ENCODE results near the gene MAP4K4. TPM values are rescaled to one million over a fixed set of nuclear protein-coding genes. Genes with fewer than 3 reads are reported as not detected.

The MAP4K4 gene
- total and polyA plus RNA-seq, 2 experiments from 2014 or later: 61.6 to 131 TPM

GRCh38 chr2:101850991-101851390 is 153.5 kb downstream of the MAP4K4 start:
- DNase-seq (ENCODE audit: low read depth in 1 of 2, low spot score in 1 of 2): no peak
- Histone ChIP-seq H3K9me3 (ENCODE audit: low read depth) (no peaks in the 10 kb centered on the region), H3K4me1 (ENCODE audit: low read depth) (no peaks in the 10 kb centered on the region), H3K4me3 (no peak overlapping the region), H3K36me3 (peaks cover 18% of the 10 kb centered on the region), H3K27ac (no peak overlapping the region), H3K27me3 (no peaks in the 10 kb centered on the region)
- no peak for TF ChIP-seq CTCF (IDR thresholded peaks at IDR 0.05; ENCODE audit: low read depth, low read length)

- Histone ChIP-seq H3K4me1 (ENCODE audit: low read depth) (no peaks in the 10 kb centered on the region), H3K9me3 (ENCODE audit: low read depth) (no peaks in the 10 kb centered on the region), H3K4me3 (no peak overlapping the region), H3K27me3 (no peaks in the 10 kb centered on the region), H3K36me3 (peaks cover 8% of the 10 kb centered on the region), H3K27ac (no peak overlapping the region)
- no peak for TF ChIP-seq CTCF (IDR thresholded peaks at IDR 0.05; ENCODE audit: low read depth, low read length)
- peak in 1 of 2 donors; percentile 39 for DNase-seq (ENCODE audit: low read depth in 1 of 2, low spot score in 1 of 2)
Measured at GRCh38 chr2:101852824-101853223, 155.3 kb downstream of the MAP4K4 start.

- H3K4me3 ChIP-seq: no peak overlapping the region
- H3K4me1 ChIP-seq (ENCODE audit: low read depth): no peaks in the 10 kb centered on the region
- H3K27ac ChIP-seq: peak overlapping the region; percentile 5
- no peaks in the 10 kb centered on the region for H3K27me3 ChIP-seq
- peak in 1 of 2 donors; percentile 18 for DNase-seq (ENCODE audit: low read depth in 1 of 2, low spot score in 1 of 2)
- no peak for TF ChIP-seq CTCF (IDR thresholded peaks at IDR 0.05; ENCODE audit: low read depth, low read length)
- no peaks in the 10 kb centered on the region for H3K9me3 ChIP-seq (ENCODE audit: low read depth)
- peaks cover 7% of the 10 kb centered on the region for H3K36me3 ChIP-seq
Measured at GRCh38 chr2:101854877-101855276, 157.4 kb downstream of the MAP4K4 start.

GRCh38 chr2:101855776-101856175 is 158.3 kb downstream of the MAP4K4 start:
- H3K36me3 ChIP-seq: peaks cover 11% of the 10 kb centered on the region
- TF ChIP-seq CTCF (IDR thresholded peaks at IDR 0.05; ENCODE audit: low read depth, low read length): no peak
- H3K9me3 ChIP-seq (ENCODE audit: low read depth): no peaks in the 10 kb centered on the region
- H3K27ac ChIP-seq: no peak overlapping the region
- no peak overlapping the region for H3K4me3 ChIP-seq
- no peaks in the 10 kb centered on the region for H3K4me1 ChIP-seq (ENCODE audit: low read depth)
- H3K27me3 ChIP-seq: no peaks in the 10 kb centered on the region
- no peak for DNase-seq (ENCODE audit: low read depth in 1 of 2, low spot score in 1 of 2)

- peaks cover 27% of the 10 kb centered on the region for H3K36me3 ChIP-seq
Measured at GRCh38 chr2:101858246-101858645, 160.7 kb downstream of the MAP4K4 start.

More at GRCh38 chr2:101858246-101858645, 160.7 kb downstream of the MAP4K4 start:
- TF ChIP-seq CTCF (IDR thresholded peaks at IDR 0.05; ENCODE audit: low read depth, low read length): no peak
- Histone ChIP-seq H3K4me1 (ENCODE audit: low read depth) (no peaks in the 10 kb centered on the region), H3K27ac (no peak overlapping the region), H3K4me3 (no peak overlapping the region), H3K9me3 (ENCODE audit: low read depth) (no peaks in the 10 kb centered on the region), H3K27me3 (no peaks in the 10 kb centered on the region)
- no peak for DNase-seq (ENCODE audit: low read depth in 1 of 2, low spot score in 1 of 2)
